CD8-positive, alpha-beta memory T cell (primary cell): ENCODE results near the gene NIN. TPM values are rescaled to one million over a fixed set of nuclear protein-coding genes. Genes with fewer than 3 reads are reported as not detected.

ENCODE experiments used
- CTCF ChIA-PET: fragments of 350-600 bp; sonication (Branson Sonifier 250); formaldehyde crosslinking; loops from one replicate; lab custom pipeline; 2021; ENCODE audit warnings: antibody characterized with exemption; lab: Charles Lee
- POLR2A ChIA-PET: fragments of 350-600 bp; sonication (Branson Sonifier 250); formaldehyde crosslinking; loops from one replicate; lab custom pipeline; 2021; ENCODE audit warnings: antibody characterized with exemption; lab: Charles Lee
- DNase-seq, 5 donors: peaks; one replicate each; pipeline versions ENCODE4 v3.0.0 to v3.0.0-alpha.2; 2020 to 2022; ENCODE audit warnings: mixed read lengths in 1 of 5
- H3K27ac ChIP-seq: one replicate; pipeline ENCODE4 v1.7.0; 2013; ENCODE audit warnings: low read depth, mild to moderate bottlenecking, low read length, moderate library complexity
- H3K27me3 ChIP-seq: 2 replicates; pipeline ENCODE4 v1.7.0; 2013; ENCODE audit warnings: low read length, mild to moderate bottlenecking; ENCODE audit not compliant: insufficient read depth, poor library complexity, severe bottlenecking
- H3K36me3 ChIP-seq: 2 replicates; pipeline ENCODE4 v1.7.0; 2013; ENCODE audit warnings: mild to moderate bottlenecking, low read length, moderate library complexity; ENCODE audit not compliant: insufficient read depth
- H3K4me1 ChIP-seq: 2 replicates; pipeline ENCODE4 v1.7.0; 2013; ENCODE audit warnings: mild to moderate bottlenecking, low read length, moderate library complexity; ENCODE audit not compliant: insufficient read depth
- H3K4me3 ChIP-seq: 2 replicates; pipeline ENCODE4 v1.7.0; 2013; ENCODE audit warnings: mild to moderate bottlenecking, low read length
- H3K9me3 ChIP-seq: 2 replicates; pipeline ENCODE4 v1.7.0; 2013; ENCODE audit warnings: mild to moderate bottlenecking, low read length
- H3K27ac Mint-ChIP-seq, 8 donors: one replicate each; pipeline ENCODE4 v1.8.0; 2020 to 2021; ENCODE audit warnings: mixed read lengths in 8 of 8, mild to moderate bottlenecking in 6 of 8, inconsistent platforms in 3 of 8, moderate library complexity in 3 of 8
- H3K27me3 Mint-ChIP-seq, 2 donors: one replicate each; pipeline ENCODE4 v1.8.0; 2020 to 2021; ENCODE audit warnings: mixed read lengths in 2 of 2, mild to moderate bottlenecking in 1 of 2, moderate library complexity in 1 of 2
- H3K36me3 Mint-ChIP-seq, 3 donors: one replicate each; pipeline ENCODE4 v1.8.0; 2020 to 2021; ENCODE audit warnings: mixed read lengths in 3 of 3, inconsistent platforms in 1 of 3, mild to moderate bottlenecking in 1 of 3
- H3K4me1 Mint-ChIP-seq, 3 donors: one replicate each; pipeline ENCODE4 v1.8.0; 2020 to 2021; ENCODE audit warnings: mixed read lengths in 3 of 3, inconsistent platforms in 1 of 3, mild to moderate bottlenecking in 1 of 3
- H3K4me3 Mint-ChIP-seq, 7 donors: one replicate each; pipeline ENCODE4 v1.8.0; 2020 to 2021; ENCODE audit warnings: mixed read lengths in 7 of 7, mild to moderate bottlenecking in 6 of 7, moderate library complexity in 4 of 7, inconsistent platforms in 2 of 7
- H3K9me3 Mint-ChIP-seq, 5 donors: one replicate each; pipeline ENCODE4 v1.8.0; 2020 to 2022; ENCODE audit warnings: mixed read lengths in 5 of 5, mild to moderate bottlenecking in 3 of 5, moderate library complexity in 2 of 5, inconsistent platforms in 1 of 5
- polyA plus RNA-seq: library from polyadenylated mRNA; unstranded; fragments of 300-500 nt; fragmentation: Illumina TruSeq; gene quantifications from one replicate; pipeline ENCODE4 v1.2.3, GENCODE V29; 2021
- total RNA-seq, 2 experiments: library from RNA; stranded (reverse); gene quantifications; one replicate each; pipeline ENCODE4 v1.2.3, GENCODE V29; 2021

NIN gene
- total and polyA plus RNA-seq, 3 experiments from 2014 or later = 64.3 to 77.8 (median 73.8) TPM

GRCh38 chr14:50778721-50779483, 52.1 kb downstream of the NIN start:
- Mint-ChIP-seq H3K4me3 (peak overlapping the region in 6 of 7 donors; percentile 2 to 49 (median 33)), H3K36me3 (peaks cover 0 to 44% (median 10%) of the 10 kb centered on the region in 3 donors), H3K27me3 (no peaks in the 10 kb centered on the region), H3K4me1 (peaks cover 54 to 84% (median 68%) of the 10 kb centered on the region in 3 donors), H3K27ac (peak overlapping the region; percentile 27 to 95 (median 82)), H3K9me3 (no peaks in the 10 kb centered on the region)
- Histone ChIP-seq H3K9me3 (no peaks in the 10 kb centered on the region), H3K4me1 (peaks cover 39% of the 10 kb centered on the region), H3K27me3 (no peaks in the 10 kb centered on the region), H3K4me3 (no peak overlapping the region), H3K27ac (no peak overlapping the region), H3K36me3 (peaks cover 10% of the 10 kb centered on the region)
- ChIA-PET CTCF (interaction anchor here (0.6 to 7.6 kb wide), 18 partner anchors 11 to 239 kb away, joined by 3 to 91 read pairs (median 6); partner anchors contain the start of genes ABHD12B and ATL1), POLR2A (interaction anchor here (1.6 to 2.6 kb wide), 3 partner anchors 14 to 81 kb away, joined by 4 to 14 read pairs (median 9); partner anchors contain the start of gene NIN)
- no peak for DNase-seq

- no peaks in the 10 kb centered on the region for H3K27me3 Mint-ChIP-seq
- peaks cover 40 to 65% (median 52%) of the 10 kb centered on the region in 3 donors for H3K4me1 Mint-ChIP-seq
- H3K4me3 ChIP-seq = no peak overlapping the region
- H3K36me3 ChIP-seq = peaks cover 19% of the 10 kb centered on the region
- no peak for DNase-seq
- H3K36me3 Mint-ChIP-seq = peaks cover 0 to 66% (median 23%) of the 10 kb centered on the region in 3 donors
- peak overlapping the region in 3 of 8 donors; percentile 4 to 68 (median 18) for H3K27ac Mint-ChIP-seq
- no peak overlapping the region for H3K27ac ChIP-seq
- peaks cover 26% of the 10 kb centered on the region for H3K4me1 ChIP-seq
- H3K9me3 ChIP-seq = no peaks in the 10 kb centered on the region
- POLR2A ChIA-PET = interaction anchor here (0.9 to 2.6 kb wide), 4 partner anchors 16 to 84 kb away, joined by 3 to 14 read pairs (median 6); partner anchors contain the start of gene NIN
- H3K27me3 ChIP-seq = no peaks in the 10 kb centered on the region
- CTCF ChIA-PET = interaction anchor here (0.5 to 7.6 kb wide), 17 partner anchors 12 to 237 kb away, joined by 3 to 91 read pairs (median 6); no protein-coding TSS in a partner anchor
- no peak overlapping the region for H3K4me3 Mint-ChIP-seq
- no peaks in the 10 kb centered on the region for H3K9me3 Mint-ChIP-seq
These were observed 54.4 kb downstream of the NIN start for GRCh38 chr14:50776522-50776921.

GRCh38 chr14:50775357-50775756, 55.6 kb downstream of the NIN start:
- Mint-ChIP-seq H3K27me3 (no peaks in the 10 kb centered on the region), H3K27ac (no peak overlapping the region), H3K4me3 (no peak overlapping the region), H3K4me1 (peaks cover 28 to 53% (median 40%) of the 10 kb centered on the region in 3 donors), H3K9me3 (no peaks in the 10 kb centered on the region), H3K36me3 (peaks cover 0 to 74% (median 23%) of the 10 kb centered on the region in 3 donors)
- peaks cover 26% of the 10 kb centered on the region for H3K4me1 ChIP-seq
- POLR2A ChIA-PET = interaction anchor here (1.2 kb wide), 1 partner anchor 9 kb away, joined by 3 read pairs; no protein-coding TSS in a partner anchor
- no peaks in the 10 kb centered on the region for H3K9me3 ChIP-seq
- H3K4me3 ChIP-seq = no peak overlapping the region
- no peak overlapping the region for H3K27ac ChIP-seq
- H3K36me3 ChIP-seq = peaks cover 30% of the 10 kb centered on the region
- CTCF ChIA-PET = interaction anchor here (0.9 to 7.6 kb wide), 8 partner anchors 11 to 454 kb away, joined by 3 to 91 read pairs (median 10); no protein-coding TSS in a partner anchor
- DNase-seq = no peak
- H3K27me3 ChIP-seq = no peaks in the 10 kb centered on the region

GRCh38 chr14:50774542-50775267, 56.3 kb downstream of the NIN start:
- H3K4me3 ChIP-seq = no peak overlapping the region
- Mint-ChIP-seq H3K4me3 (no peak overlapping the region), H3K27ac (peak overlapping the region in 4 of 8 donors; percentile 25 to 50 (median 40)), H3K36me3 (peaks cover 0 to 79% (median 26%) of the 10 kb centered on the region in 3 donors), H3K27me3 (no peaks in the 10 kb centered on the region), H3K9me3 (no peaks in the 10 kb centered on the region), H3K4me1 (peaks cover 21 to 46% (median 33%) of the 10 kb centered on the region in 3 donors)
- H3K36me3 ChIP-seq = peaks cover 37% of the 10 kb centered on the region
- POLR2A ChIA-PET = interaction anchor here (0.5 to 1.2 kb wide), 3 partner anchors 10 to 1183 kb away, joined by 3 to 6 read pairs (median 3); no protein-coding TSS in a partner anchor
- CTCF ChIA-PET = interaction anchor here (0.7 to 7.6 kb wide), 7 partner anchors 11 to 453 kb away, joined by 3 to 91 read pairs (median 6); no protein-coding TSS in a partner anchor
- H3K4me1 ChIP-seq = peaks cover 26% of the 10 kb centered on the region
- H3K27me3 ChIP-seq = no peaks in the 10 kb centered on the region
- H3K27ac ChIP-seq = no peak overlapping the region
- no peaks in the 10 kb centered on the region for H3K9me3 ChIP-seq
- DNase-seq = no peak

GRCh38 chr14:50773632-50774541, 57.1 kb downstream of the NIN start:
- Mint-ChIP-seq H3K9me3 (no peaks in the 10 kb centered on the region), H3K4me3 (no peak overlapping the region), H3K27me3 (no peaks in the 10 kb centered on the region), H3K27ac (peak overlapping the region in 7 of 8 donors; percentile 33 to 82 (median 70)), H3K4me1 (peaks cover 17 to 38% (median 27%) of the 10 kb centered on the region in 3 donors), H3K36me3 (peaks cover 0 to 86% (median 28%) of the 10 kb centered on the region in 3 donors)
- ChIA-PET CTCF (interaction anchor here (0.7 to 7.6 kb wide), 7 partner anchors 10 to 231 kb away, joined by 3 to 91 read pairs (median 4); no protein-coding TSS in a partner anchor), POLR2A (interaction anchor here (0.5 to 0.6 kb wide), 2 partner anchors 650 to 1182 kb away, joined by 3 to 6 read pairs; no protein-coding TSS in a partner anchor)
- DNase-seq = no peak
- no peak overlapping the region for H3K4me3 ChIP-seq
- H3K27ac ChIP-seq = no peak overlapping the region
- no peaks in the 10 kb centered on the region for H3K9me3 ChIP-seq
- no peaks in the 10 kb centered on the region for H3K27me3 ChIP-seq
- H3K4me1 ChIP-seq = peaks cover 21% of the 10 kb centered on the region
- peaks cover 45% of the 10 kb centered on the region for H3K36me3 ChIP-seq

- Mint-ChIP-seq H3K27ac (peak overlapping the region in 1 of 8 donors; percentile 22), H3K36me3 (peaks cover 0 to 93% (median 38%) of the 10 kb centered on the region in 3 donors), H3K4me3 (no peak overlapping the region), H3K27me3 (peaks cover 0 to 1% of the 10 kb centered on the region in 2 donors), H3K4me1 (peaks cover 8 to 30% (median 20%) of the 10 kb centered on the region in 3 donors), H3K9me3 (no peaks in the 10 kb centered on the region)
- ChIA-PET CTCF (interaction anchor here (1.0 to 7.6 kb wide), 4 partner anchors 8 to 88 kb away, joined by 3 to 91 read pairs (median 65); no protein-coding TSS in a partner anchor), POLR2A (no interaction called here)
- Histone ChIP-seq H3K27ac (no peak overlapping the region), H3K36me3 (peaks cover 54% of the 10 kb centered on the region), H3K4me3 (no peak overlapping the region), H3K9me3 (no peaks in the 10 kb centered on the region), H3K4me1 (peaks cover 8% of the 10 kb centered on the region), H3K27me3 (no peaks in the 10 kb centered on the region)
- no peak for DNase-seq
These were observed 58.5 kb downstream of the NIN start for GRCh38 chr14:50772412-50772811.
